C4-2B (cell line): ENCODE measurements around the gene MRPL11.

ENCODE experiments used
- CTCF ChIP-seq: fragments of 450-650 bp; conservative IDR thresholded peaks from 2 replicates; pipeline ENCODE4 v1.5.1; 2017; ENCODE audit warnings: mild to moderate bottlenecking
- ZFX ChIP-seq: fragments of 450-650 bp; IDR thresholded peaks from 2 replicates; pipeline ENCODE4 v1.6.1; 2017

- no peak for TF ChIP-seq CTCF
- no peak for TF ChIP-seq ZFX
These were observed 18.8 kb downstream of the MRPL11 start for GRCh38 chr11:66419825-66420224.
